A673 (cell line): ENCODE data around the gene SLC6A20. TPM values are rescaled to one million over a fixed set of nuclear protein-coding genes. Genes with fewer than 3 reads are reported as not detected.

Source experiments
- BruUV-seq: library from RNA; stranded (reverse); fragments of 400-500 nt; replicated peaks from 2 replicates; lab custom pipeline; 2021; lab: Mats Ljungman, UMichigan
- CTCF ChIA-PET: fragments of 300-600 bp; sonication (Branson Sonifier 250); formaldehyde crosslinking; loops from one replicate; lab custom pipeline; 2022; ENCODE audit warnings: antibody characterized with exemption; lab: Charles Lee
- POLR2A ChIA-PET: fragments of 300-600 bp; sonication (Branson Sonifier 250); formaldehyde crosslinking; loops from one replicate; lab custom pipeline; 2022; ENCODE audit warnings: antibody characterized with exemption; ENCODE audit not compliant: low non-redundant PET; lab: Charles Lee
- DNase-seq: peaks from one replicate; pipeline ENCODE4 v3.0.0-alpha.2; 2015; ENCODE audit warnings: low spot score
- H3K27ac ChIP-seq: fragments of 200-600 bp; sonication (generic); 2 replicates; pipeline ENCODE4 v1.5.1; 2016; ENCODE audit warnings: mixed run types, low read depth, mild to moderate bottlenecking, mixed read lengths, antibody characterized with exemption, low read length; ENCODE audit not compliant: poor library complexity, severe bottlenecking
- H3K27me3 ChIP-seq: fragments of 200-600 bp; sonication (generic); replicated peaks from 2 replicates; pipeline ENCODE4 v1.6.1; 2017; ENCODE audit warnings: mixed run types, low read depth, mild to moderate bottlenecking, mixed read lengths, antibody characterized with exemption, low read length; ENCODE audit not compliant: insufficient read depth, poor library complexity
- H3K36me3 ChIP-seq: fragments of 200-600 bp; sonication (generic); 2 replicates; pipeline ENCODE4 v1.6.1; 2016; ENCODE audit warnings: mixed run types, mild to moderate bottlenecking, mixed read lengths, antibody characterized with exemption, low read length; ENCODE audit not compliant: insufficient read depth, poor library complexity, severe bottlenecking
- H3K4me1 ChIP-seq: fragments of 200-600 bp; sonication (generic); 2 replicates; pipeline ENCODE4 v1.6.1; 2017; ENCODE audit warnings: mixed run types, mild to moderate bottlenecking, mixed read lengths, antibody characterized with exemption, low read length; ENCODE audit not compliant: insufficient read depth, poor library complexity, severe bottlenecking
- H3K4me3 ChIP-seq: fragments of 200-600 bp; sonication (generic); 2 replicates; pipeline ENCODE4 v1.5.1; 2016; ENCODE audit warnings: low read depth, mixed run types, mild to moderate bottlenecking, mixed read lengths, low read length; ENCODE audit not compliant: poor library complexity, severe bottlenecking
- H3K9me3 ChIP-seq: fragments of 200-600 bp; sonication (generic); 2 replicates; pipeline ENCODE4 v1.6.1; 2016; ENCODE audit warnings: mixed run types, low read depth, mild to moderate bottlenecking, mixed read lengths, antibody characterized with exemption, low read length; ENCODE audit not compliant: poor library complexity, severe bottlenecking
- EZH2 ChIP-seq: fragments of 200-600 bp; sonication (generic); IDR thresholded peaks from 2 replicates; pipeline ENCODE4 v1.6.1; 2017; ENCODE audit warnings: borderline replicate concordance, low read depth, mild to moderate bottlenecking, mixed read lengths, antibody characterized with exemption, low read length; ENCODE audit not compliant: poor library complexity, severe bottlenecking
- intact Hi-C: fragments of 100-400 bp; cut with micrococcal nuclease; formaldehyde crosslinking; loops from one replicate; pipeline ENCODE4 v1.10.0; 2022; ENCODE audit not compliant: unreplicated experiment
- total RNA-seq: library from RNA; stranded (reverse); gene quantifications from 2 replicates; pipeline ENCODE4 v1.2.3, GENCODE V29; 2021
- TF ChIP-seq, protein P1 (sequence below): fragments of 300-800, 200-600 bp; sonication (generic); conservative IDR thresholded peaks from 2 replicates; pipeline ENCODE4 v1.5.1; 2017; ENCODE audit warnings: low read depth, mild to moderate bottlenecking, antibody characterized with exemption, low read length, moderate library complexity, mixed read lengths

SLC6A20 gene
- total RNA-seq, 1 experiment from 2014 or later: not detected

DNA sequence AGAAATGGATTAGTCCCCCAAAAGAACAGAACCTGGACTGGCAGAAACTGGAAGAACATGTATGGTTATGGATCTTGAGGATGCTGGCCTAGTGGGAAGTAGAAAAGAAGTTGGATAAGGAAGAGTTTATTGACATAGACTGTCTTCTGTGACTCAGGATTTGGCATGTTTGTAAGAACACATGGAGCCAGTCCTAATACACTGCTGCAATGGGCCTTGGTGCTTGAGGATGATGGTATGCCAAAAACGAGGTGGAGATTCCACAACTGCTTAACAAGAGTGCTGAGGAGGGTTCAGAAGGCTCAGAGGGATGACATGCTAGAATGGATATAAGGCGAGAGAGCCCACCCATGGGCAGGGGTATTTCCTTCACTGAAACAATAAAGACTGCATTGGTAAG, 23.2 kb upstream of the SLC6A20 start:
- TF ChIP-seq EZH2: no peak
- TF ChIP-seq, protein P1, sequence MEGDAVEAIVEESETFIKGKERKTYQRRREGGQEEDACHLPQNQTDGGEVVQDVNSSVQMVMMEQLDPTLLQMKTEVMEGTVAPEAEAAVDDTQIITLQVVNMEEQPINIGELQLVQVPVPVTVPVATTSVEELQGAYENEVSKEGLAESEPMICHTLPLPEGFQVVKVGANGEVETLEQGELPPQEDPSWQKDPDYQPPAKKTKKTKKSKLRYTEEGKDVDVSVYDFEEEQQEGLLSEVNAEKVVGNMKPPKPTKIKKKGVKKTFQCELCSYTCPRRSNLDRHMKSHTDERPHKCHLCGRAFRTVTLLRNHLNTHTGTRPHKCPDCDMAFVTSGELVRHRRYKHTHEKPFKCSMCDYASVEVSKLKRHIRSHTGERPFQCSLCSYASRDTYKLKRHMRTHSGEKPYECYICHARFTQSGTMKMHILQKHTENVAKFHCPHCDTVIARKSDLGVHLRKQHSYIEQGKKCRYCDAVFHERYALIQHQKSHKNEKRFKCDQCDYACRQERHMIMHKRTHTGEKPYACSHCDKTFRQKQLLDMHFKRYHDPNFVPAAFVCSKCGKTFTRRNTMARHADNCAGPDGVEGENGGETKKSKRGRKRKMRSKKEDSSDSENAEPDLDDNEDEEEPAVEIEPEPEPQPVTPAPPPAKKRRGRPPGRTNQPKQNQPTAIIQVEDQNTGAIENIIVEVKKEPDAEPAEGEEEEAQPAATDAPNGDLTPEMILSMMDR: no peak
- BruUV-seq: no TSS peak
- no peak for DNase-seq
- intact Hi-C loops: no loop called here
- CTCF ChIA-PET: no interaction called here
- Histone ChIP-seq H3K36me3 (no peaks in the 10 kb centered on the region), H3K4me1 (no peaks in the 10 kb centered on the region), H3K4me3 (no peak overlapping the region), H3K27ac (no peak overlapping the region), H3K27me3 (no peaks in the 10 kb centered on the region), H3K9me3 (no peaks in the 10 kb centered on the region)
- POLR2A ChIA-PET: no interaction called here

DNA sequence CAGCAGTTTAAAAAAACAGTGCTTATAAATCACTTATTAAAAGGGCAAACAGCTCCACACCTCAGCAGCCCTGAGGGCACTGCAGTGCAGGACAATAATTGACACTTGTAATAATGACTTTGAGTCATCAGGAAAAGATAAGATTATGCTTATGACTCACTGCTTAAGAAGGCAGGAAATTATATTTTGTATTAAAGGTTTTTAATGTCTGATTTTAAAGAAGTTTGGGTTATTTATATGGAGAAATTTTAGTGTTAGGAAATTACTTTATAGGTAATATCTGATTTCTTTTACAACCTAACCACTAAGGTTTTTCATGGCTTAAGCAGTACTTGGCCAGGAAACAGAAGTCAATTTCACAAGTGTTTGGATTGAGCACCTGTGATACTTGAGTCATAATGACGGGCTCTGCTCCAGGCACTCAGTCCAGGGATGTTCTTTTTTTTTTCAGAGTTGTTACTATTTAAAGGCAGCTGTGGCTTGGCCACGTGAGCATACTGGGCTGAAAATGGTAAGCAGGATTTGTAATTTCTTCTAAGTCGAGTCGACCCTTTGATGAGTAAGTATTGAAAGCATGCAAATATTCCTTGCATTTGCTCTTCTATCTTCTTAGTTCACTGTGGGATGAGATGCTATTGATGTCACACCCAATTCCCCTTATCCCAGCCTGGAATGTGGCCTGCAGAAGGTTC, 21.6 kb upstream of the SLC6A20 start:
- Histone ChIP-seq H3K4me3 (no peak overlapping the region), H3K27me3 (no peaks in the 10 kb centered on the region), H3K4me1 (no peaks in the 10 kb centered on the region), H3K9me3 (no peaks in the 10 kb centered on the region), H3K36me3 (no peaks in the 10 kb centered on the region), H3K27ac (no peak overlapping the region)
- POLR2A ChIA-PET: no interaction called here
- intact Hi-C loops: no loop called here
- CTCF ChIA-PET: no interaction called here
- TF ChIP-seq EZH2: no peak
- TF ChIP-seq, protein P1: no peak
- DNase-seq: no peak
- BruUV-seq: no TSS peak

DNA sequence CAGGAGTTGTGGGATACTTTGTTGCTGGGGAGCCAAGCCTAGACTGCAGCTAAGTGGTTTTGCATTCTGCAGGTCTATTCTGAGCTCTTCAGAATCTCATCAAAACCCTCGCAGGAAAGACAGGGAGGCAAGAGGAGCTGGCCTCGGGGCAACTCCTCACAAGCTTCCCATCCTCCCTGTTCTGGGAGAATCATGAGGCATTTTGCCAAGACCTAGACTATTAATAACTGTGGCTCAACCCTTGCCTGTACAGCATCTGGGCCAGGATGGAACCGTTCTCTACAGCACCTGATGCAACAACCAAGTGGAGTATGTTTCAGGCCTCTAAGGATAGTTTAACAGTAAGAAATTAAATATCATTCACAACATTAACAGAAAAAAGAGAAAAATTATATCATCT, 20.2 kb upstream of the SLC6A20 start:
- H3K9me3 ChIP-seq: no peaks in the 10 kb centered on the region
- intact Hi-C loops: no loop called here
- POLR2A ChIA-PET: no interaction called here
- TF ChIP-seq EZH2: no peak
- TF ChIP-seq, protein P1: no peak
- H3K27ac ChIP-seq: no peak overlapping the region
- H3K4me1 ChIP-seq: no peaks in the 10 kb centered on the region
- H3K4me3 ChIP-seq: no peak overlapping the region
- H3K36me3 ChIP-seq: no peaks in the 10 kb centered on the region
- CTCF ChIA-PET: no interaction called here
- DNase-seq: no peak
- BruUV-seq: no TSS peak
- no peaks in the 10 kb centered on the region for H3K27me3 ChIP-seq
